Heart left ventricle (tissue), 13 donors: Measurements from ENCODE around the gene MESP1.

ENCODE experiments used
- POLR2A ChIP-seq, 2 donors: fragments of 450-650 bp; IDR thresholded peaks; one replicate each; pipeline ENCODE4 v1.6.1; 2017; ENCODE audit warnings: antibody characterized with exemption in 2 of 2, mild to moderate bottlenecking in 2 of 2, moderate library complexity in 2 of 2
- TF ChIP-seq, protein P1 (sequence below), 12 donors: fragments of 200-600 bp; sonication (generic) in 4 of 12; IDR thresholded peaks; one replicate each; pipeline versions ENCODE4 v1.5.0 to v1.8.0; 2018 to 2022; ENCODE audit warnings: antibody characterized with exemption in 12 of 12, mild to moderate bottlenecking in 5 of 12
- donor health status: ischemic (EF 13 %, LVEDD 7.1; RV severe dilation, severe dysfunction).
- donor health status: DM: no; HTN: yes; CAD: no.
- donor health status: DM: no; HTN: no; CAD: no.
- donor health status: ischemic (EF 25% LVEDD 6.9; RV normal size, moderate dysfunction).
- donor health status: ischemic (EF 25% LVEDD 5.7; RV mildly dilated, moderate dysfunction).
- donor health status: ischemic (EF 35%, LVEDD 5.7; RV mildly dilated, moderate dysfunction).
- donor health status: nonischemic (EF 11% LVEDD 7.7; RV severe dilation, severe dysfunction).
- donor health status: DM: yes; HTN: yes; CAD: no.
- donor health status: PGD.
- donor health status: ischemic (EF 29% LVEDD 5.4; RV normal size, mild dysfunction).
- donor health status: nonischemic (EF 23%, LVEDD 6.1; RV moderate dilation, normal function).

DNA sequence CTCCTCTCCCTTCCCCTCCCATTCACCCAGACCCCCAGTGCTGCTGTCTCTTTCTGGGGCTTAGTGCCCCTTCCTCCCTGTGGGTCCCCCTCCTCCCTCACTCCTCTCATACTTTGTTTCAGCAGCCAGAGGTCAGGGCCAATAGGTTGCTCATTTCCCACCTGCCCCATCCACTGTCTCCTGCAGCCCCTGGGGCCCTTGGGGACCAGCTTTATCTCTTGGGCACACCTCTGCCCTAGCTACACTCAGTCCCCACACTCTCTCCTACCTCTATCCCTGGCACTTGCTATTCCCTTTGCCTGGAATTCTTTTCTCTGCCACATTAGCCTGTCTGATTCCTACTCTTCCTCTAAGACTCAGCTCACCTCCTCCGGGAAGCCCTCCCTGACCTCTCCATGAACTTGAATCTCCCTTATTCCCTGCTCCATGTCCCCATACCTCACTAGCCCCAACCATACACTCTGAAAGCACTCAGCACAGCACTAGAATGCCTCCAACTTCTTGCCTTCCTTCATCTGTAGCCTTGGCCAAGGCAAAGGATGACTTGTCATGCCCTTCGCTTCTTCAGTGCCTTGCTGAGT lies 49.0 kb upstream of the MESP1 start:
- TF ChIP-seq, protein P1, sequence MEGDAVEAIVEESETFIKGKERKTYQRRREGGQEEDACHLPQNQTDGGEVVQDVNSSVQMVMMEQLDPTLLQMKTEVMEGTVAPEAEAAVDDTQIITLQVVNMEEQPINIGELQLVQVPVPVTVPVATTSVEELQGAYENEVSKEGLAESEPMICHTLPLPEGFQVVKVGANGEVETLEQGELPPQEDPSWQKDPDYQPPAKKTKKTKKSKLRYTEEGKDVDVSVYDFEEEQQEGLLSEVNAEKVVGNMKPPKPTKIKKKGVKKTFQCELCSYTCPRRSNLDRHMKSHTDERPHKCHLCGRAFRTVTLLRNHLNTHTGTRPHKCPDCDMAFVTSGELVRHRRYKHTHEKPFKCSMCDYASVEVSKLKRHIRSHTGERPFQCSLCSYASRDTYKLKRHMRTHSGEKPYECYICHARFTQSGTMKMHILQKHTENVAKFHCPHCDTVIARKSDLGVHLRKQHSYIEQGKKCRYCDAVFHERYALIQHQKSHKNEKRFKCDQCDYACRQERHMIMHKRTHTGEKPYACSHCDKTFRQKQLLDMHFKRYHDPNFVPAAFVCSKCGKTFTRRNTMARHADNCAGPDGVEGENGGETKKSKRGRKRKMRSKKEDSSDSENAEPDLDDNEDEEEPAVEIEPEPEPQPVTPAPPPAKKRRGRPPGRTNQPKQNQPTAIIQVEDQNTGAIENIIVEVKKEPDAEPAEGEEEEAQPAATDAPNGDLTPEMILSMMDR (IDR thresholded peaks at IDR 0.05) = no peak
- TF ChIP-seq POLR2A (IDR thresholded peaks at IDR 0.05) = no peak
